Activated CD8-positive, alpha-beta T cell treated with anti-CD3 and anti-CD28 coated beads, Interleukin-2, amount 10 ng/mL, durations not matched to agents 7 days and 5 days (primary cell): Measurements from ENCODE around the gene BMX. TPM values are rescaled to one million over a fixed set of nuclear protein-coding genes. Genes with fewer than 3 reads are reported as not detected.

Experiments used
- ATAC-seq: fragments of 150-1000 bp; cut with Tn5 transposase; one replicate; pipeline ENCODE4 v1.10.0; 2021; ENCODE audit warnings: moderate library complexity
- CTCF ChIA-PET: fragments of 350-600 bp; sonication (Branson Sonifier 250); formaldehyde crosslinking; loops from one replicate; lab custom pipeline; 2021; ENCODE audit warnings: antibody characterized with exemption; lab: Charles Lee
- POLR2A ChIA-PET: fragments of 350-600 bp; sonication (Branson Sonifier 250); formaldehyde crosslinking; loops from one replicate; lab custom pipeline; 2021; ENCODE audit warnings: antibody characterized with exemption; lab: Charles Lee
- DNase-seq: peaks from one replicate; pipeline ENCODE4 v3.0.0-alpha.2; 2020
- H3K27ac Mint-ChIP-seq: one replicate; pipeline ENCODE4 v1.8.0; 2021; ENCODE audit warnings: mild to moderate bottlenecking, mixed read lengths
- H3K27me3 Mint-ChIP-seq: one replicate; pipeline ENCODE4 v1.8.0; 2021; ENCODE audit warnings: low read depth, mixed read lengths
- H3K36me3 Mint-ChIP-seq: one replicate; pipeline ENCODE4 v1.8.0; 2021; ENCODE audit warnings: low read depth, mixed read lengths
- H3K4me1 Mint-ChIP-seq: one replicate; pipeline ENCODE4 v1.8.0; 2021; ENCODE audit warnings: low read depth, mixed read lengths
- H3K4me3 Mint-ChIP-seq: one replicate; pipeline ENCODE4 v1.8.0; 2021; ENCODE audit warnings: mild to moderate bottlenecking, mixed read lengths
- H3K9me3 Mint-ChIP-seq: one replicate; pipeline ENCODE4 v1.8.0; 2022; ENCODE audit warnings: mixed read lengths; ENCODE audit not compliant: insufficient read depth
- total RNA-seq, 2 experiments: library from RNA; stranded (reverse); gene quantifications; one replicate each; pipeline ENCODE4 v1.2.3, GENCODE V29; 2021

BMX gene
- not detected for total RNA-seq

GRCh38 chrX:15500497-15500966, at the start of gene BMX:
Gene BMX, plus strand, starts transcription at chrX:15500807. Its CDS starts 7,547 bp downstream, at chrX:15508354.
- ATAC-seq (no peak), DNase-seq (no peak)
- Mint-ChIP-seq H3K36me3 (no peaks in the 10 kb centered on the region), H3K27me3 (peaks cover 3% of the 10 kb centered on the region), H3K27ac (no peak within 1 kb of the TSS), H3K4me1 (no peaks in the 10 kb centered on the region), H3K4me3 (no peak within 1 kb of the TSS), H3K9me3 (no peaks in the 10 kb centered on the region)
- ChIA-PET CTCF (no interaction called here), POLR2A (no interaction called here)

- Mint-ChIP-seq H3K4me3 (no peak overlapping the region), H3K4me1 (no peaks in the 10 kb centered on the region), H3K36me3 (no peaks in the 10 kb centered on the region), H3K9me3 (no peaks in the 10 kb centered on the region), H3K27me3 (no peaks in the 10 kb centered on the region), H3K27ac (no peak overlapping the region)
- ATAC-seq (no peak), DNase-seq (no peak)
- ChIA-PET CTCF (no interaction called here), POLR2A (no interaction called here)
Measured at GRCh38 chrX:15451913-15452312, 48.7 kb upstream of the BMX start.

GRCh38 chrX:15464704-15465103, 35.9 kb upstream of the BMX start:
- Mint-ChIP-seq H3K36me3 (no peaks in the 10 kb centered on the region), H3K27ac (no peak overlapping the region), H3K27me3 (peaks cover 6% of the 10 kb centered on the region), H3K4me3 (no peak overlapping the region), H3K4me1 (no peaks in the 10 kb centered on the region), H3K9me3 (no peaks in the 10 kb centered on the region)
- ChIA-PET CTCF (no interaction called here), POLR2A (no interaction called here)
- ATAC-seq (no peak), DNase-seq (no peak)

GRCh38 chrX:15465347-15465746, 35.3 kb upstream of the BMX start:
- H3K4me1 Mint-ChIP-seq = no peaks in the 10 kb centered on the region
- H3K9me3 Mint-ChIP-seq = no peaks in the 10 kb centered on the region
- H3K27ac Mint-ChIP-seq = no peak overlapping the region
- DNase-seq (no peak), ATAC-seq (no peak)
- POLR2A ChIA-PET = no interaction called here
- H3K36me3 Mint-ChIP-seq = no peaks in the 10 kb centered on the region
- H3K27me3 Mint-ChIP-seq = peaks cover 6% of the 10 kb centered on the region
- H3K4me3 Mint-ChIP-seq = no peak overlapping the region
- CTCF ChIA-PET = no interaction called here

GRCh38 chrX:15465896-15466651, 34.5 kb upstream of the BMX start:
- Mint-ChIP-seq H3K27ac (no peak overlapping the region), H3K27me3 (peaks cover 7% of the 10 kb centered on the region), H3K9me3 (no peaks in the 10 kb centered on the region), H3K4me1 (no peaks in the 10 kb centered on the region), H3K4me3 (no peak overlapping the region), H3K36me3 (no peaks in the 10 kb centered on the region)
- ATAC-seq = no peak
- POLR2A ChIA-PET = no interaction called here
- CTCF ChIA-PET = no interaction called here
- no peak for DNase-seq

GRCh38 chrX:15468036-15468435, 32.6 kb upstream of the BMX start:
- H3K27me3 Mint-ChIP-seq = peaks cover 9% of the 10 kb centered on the region
- CTCF ChIA-PET = interaction anchor here (0.9 to 3.5 kb wide), 4 partner anchors 118 to 184 kb away, joined by 3 to 20 read pairs (median 6); no protein-coding TSS in a partner anchor
- H3K9me3 Mint-ChIP-seq = no peaks in the 10 kb centered on the region
- ATAC-seq (no peak), DNase-seq (no peak)
- POLR2A ChIA-PET = no interaction called here
- no peak overlapping the region for H3K27ac Mint-ChIP-seq
- H3K4me3 Mint-ChIP-seq = no peak overlapping the region
- H3K4me1 Mint-ChIP-seq = no peaks in the 10 kb centered on the region
- no peaks in the 10 kb centered on the region for H3K36me3 Mint-ChIP-seq

- H3K27ac Mint-ChIP-seq = no peak overlapping the region
- H3K27me3 Mint-ChIP-seq = peaks cover 9% of the 10 kb centered on the region
- ChIA-PET CTCF (interaction anchor here (0.7 to 3.5 kb wide), 2 partner anchors 63 to 120 kb away, joined by 3 to 20 read pairs; no protein-coding TSS in a partner anchor), POLR2A (no interaction called here)
- no peaks in the 10 kb centered on the region for H3K36me3 Mint-ChIP-seq
- H3K9me3 Mint-ChIP-seq = no peaks in the 10 kb centered on the region
- ATAC-seq (no peak), DNase-seq (no peak)
- H3K4me3 Mint-ChIP-seq = no peak overlapping the region
- H3K4me1 Mint-ChIP-seq = no peaks in the 10 kb centered on the region
Measured at GRCh38 chrX:15469613-15470012, 31.0 kb upstream of the BMX start.

- DNase-seq (peak; percentile 58), ATAC-seq (peak; percentile 79)
- no peaks in the 10 kb centered on the region for H3K9me3 Mint-ChIP-seq
- H3K4me1 Mint-ChIP-seq = no peaks in the 10 kb centered on the region
- H3K36me3 Mint-ChIP-seq = no peaks in the 10 kb centered on the region
- peaks cover 5% of the 10 kb centered on the region for H3K27me3 Mint-ChIP-seq
- no peak overlapping the region for H3K4me3 Mint-ChIP-seq
- no peak overlapping the region for H3K27ac Mint-ChIP-seq
- ChIA-PET CTCF (interaction anchor here (0.8 kb wide), 1 partner anchor 10 kb away, joined by 3 read pairs; no protein-coding TSS in a partner anchor), POLR2A (no interaction called here)
Measured at GRCh38 chrX:15471028-15471427, 29.6 kb upstream of the BMX start.

GRCh38 chrX:15472531-15472930, 28.1 kb upstream of the BMX start:
- Mint-ChIP-seq H3K9me3 (no peaks in the 10 kb centered on the region), H3K27ac (no peak overlapping the region), H3K4me1 (no peaks in the 10 kb centered on the region), H3K36me3 (no peaks in the 10 kb centered on the region), H3K27me3 (peaks cover 5% of the 10 kb centered on the region), H3K4me3 (no peak overlapping the region)
- no peak for DNase-seq
- no peak for ATAC-seq
- POLR2A ChIA-PET = no interaction called here
- CTCF ChIA-PET = no interaction called here

- ChIA-PET CTCF (no interaction called here), POLR2A (no interaction called here)
- Mint-ChIP-seq H3K27ac (no peak overlapping the region), H3K36me3 (no peaks in the 10 kb centered on the region), H3K4me1 (no peaks in the 10 kb centered on the region), H3K4me3 (no peak overlapping the region), H3K27me3 (peaks cover 9% of the 10 kb centered on the region), H3K9me3 (no peaks in the 10 kb centered on the region)
- DNase-seq (no peak), ATAC-seq (no peak)
Measured at GRCh38 chrX:15474028-15474427, 26.6 kb upstream of the BMX start.

- Mint-ChIP-seq H3K4me3 (no peak overlapping the region), H3K36me3 (no peaks in the 10 kb centered on the region), H3K4me1 (no peaks in the 10 kb centered on the region), H3K9me3 (no peaks in the 10 kb centered on the region), H3K27ac (no peak overlapping the region), H3K27me3 (peaks cover 6% of the 10 kb centered on the region)
- ChIA-PET POLR2A (no interaction called here), CTCF (no interaction called here)
- DNase-seq = no peak
- ATAC-seq = no peak
Measured at GRCh38 chrX:15475021-15475420, 25.6 kb upstream of the BMX start.

- ATAC-seq (no peak), DNase-seq (no peak)
- H3K4me3 Mint-ChIP-seq = no peak overlapping the region
- ChIA-PET CTCF (no interaction called here), POLR2A (no interaction called here)
- no peaks in the 10 kb centered on the region for H3K9me3 Mint-ChIP-seq
- H3K36me3 Mint-ChIP-seq = no peaks in the 10 kb centered on the region
- H3K27ac Mint-ChIP-seq = no peak overlapping the region
- no peaks in the 10 kb centered on the region for H3K4me1 Mint-ChIP-seq
- peaks cover 8% of the 10 kb centered on the region for H3K27me3 Mint-ChIP-seq
Measured at GRCh38 chrX:15475486-15475885, 25.1 kb upstream of the BMX start.
